WERI-Rb-1 (cell line): Measurements from ENCODE around the gene MTMR1.

Source experiments
- DNase-seq: peaks from one replicate; pipeline ENCODE4 v3.0.0-alpha.2; 2020
- H3K27ac ChIP-seq: fragments of 250-450 bp; sonication (Bioruptor Pico); 2 replicates; pipeline ENCODE4 v1.5.1; 2020; ENCODE audit warnings: mild to moderate bottlenecking, moderate library complexity
- H3K27me3 ChIP-seq: fragments of 250-450 bp; sonication (Bioruptor Pico); 2 replicates; pipeline ENCODE4 v1.5.1; 2021; ENCODE audit warnings: mild to moderate bottlenecking, low read depth, moderate library complexity; ENCODE audit not compliant: insufficient read depth, severe bottlenecking
- H3K36me3 ChIP-seq: fragments of 250-450 bp; sonication (Bioruptor Pico); 2 replicates; pipeline ENCODE4 v1.5.1; 2020; ENCODE audit warnings: mild to moderate bottlenecking, moderate library complexity
- H3K4me3 ChIP-seq: 2 replicates; pipeline ENCODE4 v1.5.1; 2011; ENCODE audit warnings: low read depth, mild to moderate bottlenecking, control low read depth, low read length
- H3K9me3 ChIP-seq: fragments of 250-450 bp; sonication (Bioruptor Pico); 2 replicates; pipeline ENCODE4 v1.5.1; 2021; ENCODE audit warnings: mild to moderate bottlenecking, moderate library complexity; ENCODE audit not compliant: severe bottlenecking
- TF ChIP-seq, protein P1 (sequence below): IDR thresholded peaks from 2 replicates; pipeline ENCODE4 v1.5.1; 2011; ENCODE audit warnings: low read depth, mild to moderate bottlenecking, control low read depth, inconsistent platforms, low read length

MTMR1 gene

DNA sequence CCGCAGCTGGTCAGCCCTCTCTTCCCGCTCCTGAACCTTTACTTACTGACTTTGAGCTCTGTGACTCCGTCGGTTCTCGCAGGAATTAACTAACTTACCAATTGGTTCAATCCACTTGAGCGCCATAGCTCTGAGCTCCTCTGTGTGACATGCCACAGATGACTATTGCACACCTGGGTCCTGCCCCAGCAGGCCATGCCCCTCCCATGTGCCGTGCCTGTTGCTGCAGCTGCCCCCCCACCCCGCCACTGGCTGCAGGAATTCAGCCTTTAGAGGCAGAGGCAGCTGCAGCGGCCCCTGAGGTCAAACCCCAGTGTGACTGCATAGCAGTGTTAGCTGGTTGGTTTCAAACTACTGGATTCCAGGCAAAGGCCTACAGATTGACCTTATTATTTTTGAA, 70.6 kb downstream of the MTMR1 start:
- Histone ChIP-seq H3K27ac (no peak overlapping the region), H3K36me3 (no peaks in the 10 kb centered on the region; the same call in none of the 2 replicates), H3K4me3 (no peak overlapping the region), H3K9me3 (no peaks in the 10 kb centered on the region), H3K27me3 (peaks cover 19% of the 10 kb centered on the region)
- no peak for DNase-seq
- TF ChIP-seq, protein P1, sequence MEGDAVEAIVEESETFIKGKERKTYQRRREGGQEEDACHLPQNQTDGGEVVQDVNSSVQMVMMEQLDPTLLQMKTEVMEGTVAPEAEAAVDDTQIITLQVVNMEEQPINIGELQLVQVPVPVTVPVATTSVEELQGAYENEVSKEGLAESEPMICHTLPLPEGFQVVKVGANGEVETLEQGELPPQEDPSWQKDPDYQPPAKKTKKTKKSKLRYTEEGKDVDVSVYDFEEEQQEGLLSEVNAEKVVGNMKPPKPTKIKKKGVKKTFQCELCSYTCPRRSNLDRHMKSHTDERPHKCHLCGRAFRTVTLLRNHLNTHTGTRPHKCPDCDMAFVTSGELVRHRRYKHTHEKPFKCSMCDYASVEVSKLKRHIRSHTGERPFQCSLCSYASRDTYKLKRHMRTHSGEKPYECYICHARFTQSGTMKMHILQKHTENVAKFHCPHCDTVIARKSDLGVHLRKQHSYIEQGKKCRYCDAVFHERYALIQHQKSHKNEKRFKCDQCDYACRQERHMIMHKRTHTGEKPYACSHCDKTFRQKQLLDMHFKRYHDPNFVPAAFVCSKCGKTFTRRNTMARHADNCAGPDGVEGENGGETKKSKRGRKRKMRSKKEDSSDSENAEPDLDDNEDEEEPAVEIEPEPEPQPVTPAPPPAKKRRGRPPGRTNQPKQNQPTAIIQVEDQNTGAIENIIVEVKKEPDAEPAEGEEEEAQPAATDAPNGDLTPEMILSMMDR: no peak

DNA sequence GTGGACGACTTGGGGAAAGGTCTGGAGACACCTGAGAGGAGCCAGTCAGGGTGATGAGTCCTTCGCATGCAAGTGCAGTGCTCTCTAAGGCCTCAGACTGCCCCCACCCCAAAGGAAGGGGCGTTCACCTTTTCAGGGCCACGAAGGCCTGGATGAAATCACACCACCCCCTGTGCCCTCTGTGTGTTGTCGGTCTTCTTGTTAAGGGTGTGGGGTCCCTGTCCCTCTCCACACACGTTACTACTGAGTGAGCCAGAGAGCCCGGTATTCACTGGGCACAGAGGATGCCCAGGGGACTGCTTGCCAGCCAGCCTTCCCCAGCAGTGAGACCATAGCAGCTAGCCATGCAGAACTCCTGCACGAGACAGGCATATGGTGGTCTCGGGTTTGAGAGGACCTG, 72.0 kb downstream of the MTMR1 start:
- H3K27ac ChIP-seq: no peak overlapping the region
- no peak for DNase-seq
- H3K4me3 ChIP-seq: no peak overlapping the region
- no peaks in the 10 kb centered on the region; the same call in 1 of the 2 replicates for H3K36me3 ChIP-seq
- TF ChIP-seq, protein P1: no peak
- peaks cover 12% of the 10 kb centered on the region for H3K27me3 ChIP-seq
- no peaks in the 10 kb centered on the region for H3K9me3 ChIP-seq

DNA sequence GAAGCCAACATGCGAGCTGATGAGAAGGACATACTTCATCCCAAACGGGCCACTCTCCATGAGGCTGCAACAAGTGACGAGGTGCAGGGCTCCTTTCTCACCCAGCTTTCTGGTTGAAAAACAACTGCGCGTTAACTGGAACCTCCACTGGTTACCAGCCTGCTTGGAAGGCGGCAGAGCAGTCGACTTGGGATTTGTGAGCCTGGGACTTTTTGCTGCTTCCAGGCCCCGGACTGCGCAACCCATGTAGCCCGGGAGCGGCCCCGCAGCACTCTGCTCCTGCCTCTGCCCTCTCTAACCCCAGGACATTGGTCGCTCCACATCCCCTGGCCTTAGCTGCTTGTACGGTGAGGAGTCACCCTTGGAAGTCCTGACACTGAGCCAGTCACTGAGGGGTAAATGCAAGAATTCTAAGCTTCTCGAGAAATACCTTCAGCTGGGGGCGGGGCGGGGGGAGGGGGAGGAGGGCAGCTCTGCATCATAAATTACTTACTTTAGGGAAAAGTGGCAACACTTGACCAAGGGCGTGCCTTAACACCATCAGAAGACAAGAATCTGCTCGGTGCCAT, 72.7 kb downstream of the MTMR1 start:
- H3K9me3 ChIP-seq: no peaks in the 10 kb centered on the region

DNA sequence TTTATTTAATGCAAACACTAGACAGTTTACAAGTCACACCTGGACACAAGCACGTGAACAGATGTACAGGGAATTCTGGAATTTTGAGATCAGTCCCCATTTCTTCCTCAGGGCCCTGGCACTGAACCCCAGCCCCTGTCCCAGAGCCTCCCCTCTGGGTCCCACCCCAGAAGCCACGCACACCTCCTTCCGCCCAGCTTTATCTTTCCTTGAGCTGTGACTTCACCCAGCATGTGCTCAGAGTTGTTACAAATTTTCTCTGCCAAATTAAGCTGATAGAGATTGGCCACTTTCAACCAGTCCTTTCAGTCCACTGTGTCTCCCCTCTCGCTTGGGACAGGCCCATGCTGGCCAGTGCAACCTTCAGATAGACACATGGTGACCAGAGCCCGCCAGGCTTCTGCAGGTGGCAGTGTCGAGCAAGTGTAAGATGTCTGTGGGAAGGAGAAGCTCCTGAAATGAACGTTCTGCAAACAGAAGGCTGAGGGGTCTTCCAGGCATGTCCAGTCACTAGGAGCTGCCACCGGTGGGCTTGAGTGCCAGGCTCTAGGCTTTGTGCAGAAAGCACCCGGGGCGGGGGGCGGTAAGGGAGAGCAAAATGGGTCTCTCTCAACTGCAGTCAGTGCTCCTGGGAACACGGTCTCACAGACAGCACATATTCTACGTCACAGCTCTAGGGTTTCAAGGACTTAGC, 73.3 kb downstream of the MTMR1 start:
- Histone ChIP-seq H3K36me3 (no peaks in the 10 kb centered on the region; the same call in 1 of the 2 replicates), H3K4me3 (no peak overlapping the region), H3K27me3 (peaks cover 14% of the 10 kb centered on the region), H3K9me3 (no peaks in the 10 kb centered on the region), H3K27ac (no peak overlapping the region)
- TF ChIP-seq, protein P1: peak; percentile 54
- peak; percentile 40 for DNase-seq

More for the DNA sequence above, 72.7 kb downstream of the MTMR1 start:
- H3K36me3 ChIP-seq: no peaks in the 10 kb centered on the region; the same call in 1 of the 2 replicates
- TF ChIP-seq, protein P1: no peak
- no peak for DNase-seq
- H3K4me3 ChIP-seq: no peak overlapping the region
- no peak overlapping the region for H3K27ac ChIP-seq
- peaks cover 17% of the 10 kb centered on the region for H3K27me3 ChIP-seq

DNA sequence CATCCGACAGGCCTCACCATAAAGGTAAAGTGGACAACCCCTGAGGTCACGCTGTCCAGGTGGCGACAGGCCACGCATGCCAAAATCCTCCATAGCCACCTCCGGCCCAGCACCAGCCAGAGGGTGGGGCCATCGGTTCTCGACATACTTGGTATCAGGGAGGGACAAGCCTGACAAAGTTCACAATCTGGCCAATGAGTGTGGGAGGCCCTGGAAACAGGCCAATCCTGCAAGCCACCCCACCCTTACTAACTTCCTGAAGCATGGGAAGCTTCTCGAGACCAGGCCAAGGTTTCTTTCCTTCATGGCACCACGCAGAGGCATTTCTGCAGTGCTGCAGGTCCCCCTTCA, 73.8 kb downstream of the MTMR1 start:
- TF ChIP-seq, protein P1: no peak
- H3K4me3 ChIP-seq: no peak overlapping the region
- H3K9me3 ChIP-seq: no peaks in the 10 kb centered on the region
- peak; percentile 10 for DNase-seq
- peaks cover 17% of the 10 kb centered on the region for H3K27me3 ChIP-seq
- no peaks in the 10 kb centered on the region; the same call in 1 of the 2 replicates for H3K36me3 ChIP-seq
- no peak overlapping the region for H3K27ac ChIP-seq
